Nephron progenitor cell (in vitro differentiated cells): ENCODE measurements around the gene SIRPB2.

ENCODE experiments used
- DNase-seq: peaks from one replicate; pipeline ENCODE4 v3.0.0; 2021
- H3K27ac Mint-ChIP-seq: 2 replicates; pipeline ENCODE4 v1.8.0; 2021; ENCODE audit warnings: mild to moderate bottlenecking, moderate library complexity, mixed read lengths
- H3K27me3 Mint-ChIP-seq: 2 replicates; pipeline ENCODE4 v1.8.0; 2021; ENCODE audit warnings: mild to moderate bottlenecking, low read depth, mixed read lengths; ENCODE audit not compliant: poor library complexity
- H3K36me3 Mint-ChIP-seq: 2 replicates; pipeline ENCODE4 v1.8.0; 2021; ENCODE audit warnings: low read depth, mixed read lengths
- H3K4me1 Mint-ChIP-seq: 2 replicates; pipeline ENCODE4 v1.8.0; 2021; ENCODE audit warnings: mixed read lengths
- H3K4me3 Mint-ChIP-seq: 2 replicates; pipeline ENCODE4 v1.8.0; 2021; ENCODE audit warnings: mild to moderate bottlenecking, moderate library complexity, mixed read lengths
- H3K9me3 Mint-ChIP-seq: 2 replicates; pipeline ENCODE4 v1.8.0; 2021; ENCODE audit warnings: mild to moderate bottlenecking, moderate library complexity, mixed read lengths
- TF ChIP-seq, protein P1 (sequence below): fragments of 200-600 bp; sonication (generic); IDR thresholded peaks from 2 replicates; pipeline ENCODE4 v1.5.0; 2021; ENCODE audit warnings: antibody characterized with exemption

The SIRPB2 gene

DNA sequence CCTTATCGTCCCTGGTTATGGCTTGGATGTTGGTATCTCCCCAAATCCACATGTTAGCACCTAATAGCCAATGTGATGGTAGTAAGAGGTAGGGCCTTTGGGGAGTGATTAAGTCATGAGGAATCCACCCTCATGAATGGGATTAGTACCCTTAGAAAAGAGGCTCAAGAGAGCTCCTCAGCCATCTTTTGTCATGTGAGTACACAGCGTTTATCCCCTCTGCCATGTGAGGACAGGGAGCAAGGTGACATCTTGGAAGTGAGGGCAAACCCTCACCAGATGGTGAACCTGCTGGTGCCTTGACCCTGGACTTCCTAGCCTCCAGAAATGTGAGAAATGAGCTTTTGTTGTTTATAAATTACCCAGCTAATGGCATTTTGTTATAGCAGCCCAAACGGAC lies 16.1 kb upstream of the SIRPB2 start:
- Mint-ChIP-seq H3K36me3 (peaks cover 8% of the 10 kb centered on the region), H3K27ac (no peak overlapping the region), H3K27me3 (peaks cover 35% of the 10 kb centered on the region), H3K4me1 (no peaks in the 10 kb centered on the region), H3K9me3 (peaks cover 14% of the 10 kb centered on the region), H3K4me3 (no peak overlapping the region)
- DNase-seq = no peak
- TF ChIP-seq, protein P1, sequence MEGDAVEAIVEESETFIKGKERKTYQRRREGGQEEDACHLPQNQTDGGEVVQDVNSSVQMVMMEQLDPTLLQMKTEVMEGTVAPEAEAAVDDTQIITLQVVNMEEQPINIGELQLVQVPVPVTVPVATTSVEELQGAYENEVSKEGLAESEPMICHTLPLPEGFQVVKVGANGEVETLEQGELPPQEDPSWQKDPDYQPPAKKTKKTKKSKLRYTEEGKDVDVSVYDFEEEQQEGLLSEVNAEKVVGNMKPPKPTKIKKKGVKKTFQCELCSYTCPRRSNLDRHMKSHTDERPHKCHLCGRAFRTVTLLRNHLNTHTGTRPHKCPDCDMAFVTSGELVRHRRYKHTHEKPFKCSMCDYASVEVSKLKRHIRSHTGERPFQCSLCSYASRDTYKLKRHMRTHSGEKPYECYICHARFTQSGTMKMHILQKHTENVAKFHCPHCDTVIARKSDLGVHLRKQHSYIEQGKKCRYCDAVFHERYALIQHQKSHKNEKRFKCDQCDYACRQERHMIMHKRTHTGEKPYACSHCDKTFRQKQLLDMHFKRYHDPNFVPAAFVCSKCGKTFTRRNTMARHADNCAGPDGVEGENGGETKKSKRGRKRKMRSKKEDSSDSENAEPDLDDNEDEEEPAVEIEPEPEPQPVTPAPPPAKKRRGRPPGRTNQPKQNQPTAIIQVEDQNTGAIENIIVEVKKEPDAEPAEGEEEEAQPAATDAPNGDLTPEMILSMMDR = no peak

DNA sequence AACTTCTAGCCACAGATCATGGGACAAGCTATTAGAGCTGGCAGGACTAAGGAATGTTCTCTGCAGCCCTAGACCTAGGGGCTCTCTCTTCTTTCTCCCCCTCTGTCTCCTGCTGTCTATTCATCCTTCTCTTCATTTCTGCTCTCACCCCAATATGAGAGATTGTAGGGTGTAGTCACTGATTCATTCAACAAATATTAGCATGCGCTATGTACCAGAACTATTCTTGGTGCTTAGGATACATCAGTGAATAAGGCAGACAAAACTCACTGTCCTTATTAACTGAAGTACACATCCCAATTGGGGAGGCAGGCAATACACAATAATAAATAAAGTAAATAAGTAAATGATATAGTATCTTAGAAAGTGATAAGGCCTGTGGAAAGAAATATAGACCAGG lies 14.7 kb upstream of the SIRPB2 start:
- peaks cover 21% of the 10 kb centered on the region for H3K27me3 Mint-ChIP-seq
- H3K36me3 Mint-ChIP-seq = peaks cover 8% of the 10 kb centered on the region
- TF ChIP-seq, protein P1 = no peak
- H3K4me1 Mint-ChIP-seq = no peaks in the 10 kb centered on the region
- H3K9me3 Mint-ChIP-seq = peaks cover 23% of the 10 kb centered on the region
- no peak overlapping the region for H3K4me3 Mint-ChIP-seq
- H3K27ac Mint-ChIP-seq = no peak overlapping the region
- no peak for DNase-seq

DNA sequence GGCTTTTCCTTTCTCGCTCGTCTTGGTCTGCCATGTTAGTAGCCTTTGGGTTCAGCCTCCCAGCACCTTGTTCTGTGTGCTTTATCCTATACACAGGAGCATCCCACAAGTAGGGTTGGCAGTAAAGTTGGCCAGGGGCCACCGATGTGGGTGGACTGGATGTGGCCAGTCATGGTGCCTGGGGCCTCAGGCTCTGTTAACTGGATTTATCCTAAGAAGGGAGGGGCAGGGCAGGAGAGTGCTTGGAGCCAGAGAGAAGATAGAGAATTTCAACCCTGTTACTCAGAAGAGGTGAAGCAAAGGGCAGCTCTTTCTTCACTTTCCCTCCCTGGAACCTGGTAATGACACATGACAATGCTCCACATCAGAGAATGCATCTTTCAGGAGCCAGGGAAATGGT lies 14.1 kb upstream of the SIRPB2 start:
- Mint-ChIP-seq H3K27me3 (peaks cover 21% of the 10 kb centered on the region), H3K4me3 (no peak overlapping the region)

DNA sequence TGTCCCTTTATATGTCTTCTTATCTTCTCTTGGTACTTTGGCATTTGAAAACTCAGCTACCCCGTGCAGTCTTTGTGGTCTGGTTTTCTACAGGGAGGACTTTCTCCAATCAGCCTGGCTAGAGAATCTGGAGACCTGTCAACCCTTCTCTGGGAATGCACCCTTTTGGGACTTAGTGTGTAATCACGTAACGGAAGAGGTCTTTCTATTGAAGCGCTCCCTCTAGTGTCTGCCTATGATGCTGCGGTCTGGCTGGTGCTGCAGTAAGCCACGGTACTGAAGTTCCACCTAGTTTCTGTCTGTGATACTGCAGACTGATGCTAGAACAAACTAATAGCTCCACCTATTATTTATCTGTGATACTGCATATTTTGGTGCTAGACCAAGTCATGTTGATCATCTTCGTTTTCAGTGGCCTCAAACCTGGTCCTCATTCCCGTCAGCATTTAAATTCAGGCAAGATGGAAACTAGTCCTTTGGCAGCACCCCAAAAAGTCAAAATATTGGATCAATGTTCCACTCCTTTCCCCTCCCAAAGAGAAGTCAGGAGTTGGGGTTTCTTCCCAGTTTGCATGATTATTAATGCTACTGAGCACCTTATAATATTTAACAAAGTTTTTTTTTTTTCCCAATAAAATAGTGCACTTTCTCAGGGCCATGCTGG lies 12.5 kb upstream of the SIRPB2 start:
- H3K36me3 Mint-ChIP-seq = peaks cover 8% of the 10 kb centered on the region

More for the DNA sequence above, 14.1 kb upstream of the SIRPB2 start:
- peaks cover 23% of the 10 kb centered on the region for H3K9me3 Mint-ChIP-seq
- TF ChIP-seq, protein P1 = no peak
- H3K27ac Mint-ChIP-seq = no peak overlapping the region
- DNase-seq = no peak
- peaks cover 4% of the 10 kb centered on the region for H3K4me1 Mint-ChIP-seq
- peaks cover 8% of the 10 kb centered on the region for H3K36me3 Mint-ChIP-seq

DNA sequence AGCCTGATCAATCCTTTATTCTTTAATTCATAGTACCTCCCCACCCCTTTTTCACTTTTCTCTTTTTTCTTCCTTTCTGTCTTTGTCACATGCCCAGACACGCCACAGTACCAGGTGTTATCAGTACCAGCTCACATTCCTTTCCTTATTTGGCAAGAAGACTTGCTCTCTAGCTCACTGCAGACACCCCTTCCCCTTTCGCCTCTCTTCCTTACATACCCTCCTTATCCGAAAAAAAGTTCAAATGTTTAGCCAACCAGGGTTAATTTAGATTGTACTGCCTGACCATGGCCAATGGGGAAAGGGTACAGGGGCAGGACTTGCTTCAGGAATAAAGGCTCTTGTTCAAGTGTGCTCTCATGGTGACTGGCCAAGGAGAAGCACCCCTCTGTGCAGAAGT lies 9.3 kb upstream of the SIRPB2 start:
- TF ChIP-seq, protein P1 = no peak
- Mint-ChIP-seq H3K27ac (no peak overlapping the region), H3K4me1 (peaks cover 6% of the 10 kb centered on the region), H3K4me3 (no peak overlapping the region), H3K36me3 (peaks cover 8% of the 10 kb centered on the region), H3K9me3 (peaks cover 40% of the 10 kb centered on the region), H3K27me3 (peaks cover 17% of the 10 kb centered on the region)
- no peak for DNase-seq

More for the DNA sequence above, 12.5 kb upstream of the SIRPB2 start:
- no peak overlapping the region for H3K4me3 Mint-ChIP-seq
- TF ChIP-seq, protein P1 = peak; percentile 74
- no peak overlapping the region for H3K27ac Mint-ChIP-seq
- peaks cover 21% of the 10 kb centered on the region for H3K27me3 Mint-ChIP-seq
- peaks cover 6% of the 10 kb centered on the region for H3K4me1 Mint-ChIP-seq
- H3K9me3 Mint-ChIP-seq = peaks cover 26% of the 10 kb centered on the region
- DNase-seq = peak; percentile 63
